GM18867 (cell line): ENCODE data around the gene PTAR1.

Experiments used
- ATAC-seq: cut with Tn5 transposase; IDR thresholded peaks from one replicate; pipeline ENCODE4 v1.9.1; 2021; ENCODE audit warnings: mild to moderate bottlenecking, moderate library complexity; ENCODE audit not compliant: unreplicated experiment

Gene PTAR1

DNA sequence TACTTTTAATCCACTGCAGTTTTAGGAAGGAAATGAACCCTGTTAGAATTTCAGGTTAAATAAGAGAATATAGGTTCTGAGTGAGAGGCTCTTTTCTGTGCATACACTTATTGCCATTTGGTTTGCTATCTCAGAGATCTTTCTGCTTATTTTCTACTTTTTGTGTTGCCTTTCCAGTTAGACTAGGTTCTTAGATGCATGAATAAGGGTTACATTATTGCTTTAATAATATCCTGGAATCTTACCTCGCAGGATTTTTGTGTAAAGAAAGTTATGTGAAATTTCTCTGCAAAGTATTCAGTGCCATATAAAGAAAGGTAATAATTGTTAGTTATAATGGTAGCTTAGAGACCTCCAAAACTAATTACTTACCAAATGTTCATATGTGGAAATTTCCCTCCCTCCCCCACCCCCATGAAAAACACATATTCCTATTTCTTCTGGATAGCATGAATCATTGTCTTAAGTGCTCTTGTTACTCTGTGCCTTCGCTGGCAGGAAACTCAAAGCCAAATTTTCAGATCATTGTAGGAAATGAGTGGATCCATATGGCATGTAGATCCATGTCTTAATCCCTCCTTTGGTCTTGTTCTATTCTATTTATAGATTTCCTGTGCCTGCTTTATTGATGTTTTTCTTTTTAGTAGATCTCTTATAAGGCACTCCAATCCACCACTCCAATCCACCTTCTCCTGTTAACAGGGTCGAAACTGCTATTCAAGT is 84.9 kb downstream of the PTAR1 start:
- no peak for ATAC-seq

DNA sequence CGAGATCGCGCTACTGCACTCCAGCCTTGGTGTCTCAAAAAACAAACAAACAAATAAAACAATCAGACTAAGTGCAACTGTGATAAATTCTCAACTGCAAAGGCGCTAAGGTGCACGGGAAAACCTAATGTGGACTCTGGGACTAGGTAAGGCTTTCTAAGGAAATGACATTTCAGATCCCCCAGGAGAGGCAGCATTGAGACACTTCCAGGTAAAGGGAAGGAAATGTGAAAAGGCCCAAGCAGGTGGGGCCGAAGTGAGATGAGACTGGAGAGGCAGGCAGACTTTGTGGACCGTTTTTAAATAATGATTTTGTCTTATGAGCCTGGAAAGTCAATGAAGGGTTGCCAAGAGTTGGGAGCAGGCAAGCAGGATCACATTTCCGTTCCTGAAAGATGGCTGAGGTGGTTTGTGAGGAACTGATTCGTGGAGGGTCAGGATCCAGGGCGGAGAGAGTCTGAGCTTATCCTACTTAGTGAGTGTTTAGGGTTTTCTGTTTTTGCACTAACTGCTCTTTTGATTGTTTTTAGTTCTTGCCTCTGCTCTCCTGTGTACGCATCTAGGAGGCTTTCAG is 85.6 kb downstream of the PTAR1 start:
- ATAC-seq, result no peak

DNA sequence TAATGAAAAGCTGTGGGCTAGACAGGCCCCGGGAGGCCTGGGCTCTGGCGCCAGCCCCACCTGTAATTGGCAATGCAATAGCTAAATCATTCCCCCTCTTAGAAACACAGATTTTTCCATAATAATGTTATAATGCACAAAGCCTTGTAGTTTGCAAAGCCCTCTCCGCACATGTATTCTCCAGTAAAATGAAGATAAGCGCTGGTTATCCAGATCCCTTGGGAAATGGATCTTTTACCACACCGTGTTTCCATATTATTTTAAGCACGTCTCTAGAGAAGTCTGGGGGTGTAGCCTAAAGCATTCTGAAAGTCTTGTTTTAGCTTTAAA is 86.5 kb downstream of the PTAR1 start:
- ATAC-seq, result no peak

DNA sequence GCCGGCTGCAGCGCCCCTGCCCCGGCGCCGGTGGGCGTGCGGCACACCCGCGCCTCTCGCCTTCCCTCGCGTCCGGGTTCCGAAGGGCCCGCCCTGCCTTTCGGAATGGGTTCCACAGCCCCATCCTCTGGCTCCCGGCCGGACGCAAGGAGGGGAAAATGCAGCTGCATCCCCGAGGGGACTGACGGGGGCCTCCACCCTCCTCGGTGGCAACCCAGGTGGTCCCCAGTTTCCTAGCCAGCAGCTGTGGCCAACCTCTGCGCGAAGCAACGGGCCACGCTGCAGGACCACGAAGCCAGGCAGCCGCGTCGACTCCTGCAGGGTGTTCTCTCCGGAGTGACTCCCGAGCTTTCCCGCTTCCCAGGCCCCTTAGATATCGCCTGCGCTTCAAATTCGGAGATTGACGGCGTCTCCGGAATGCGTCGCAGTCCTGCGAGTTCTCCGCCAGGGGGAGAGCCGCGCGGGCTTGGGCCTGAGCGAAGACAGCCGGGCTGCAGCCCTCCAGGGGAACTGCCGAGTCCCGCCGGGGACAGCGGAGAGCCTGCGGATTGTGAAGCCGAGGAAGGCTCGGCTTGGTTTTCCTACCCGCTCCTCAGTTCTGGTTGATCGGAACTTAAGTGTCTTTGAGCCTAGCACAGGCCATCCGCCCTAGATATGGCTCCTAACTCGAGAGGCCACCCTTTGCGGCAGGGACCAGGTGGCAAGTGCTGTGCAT is 87.1 kb downstream of the PTAR1 start:
- ATAC-seq, result peak; percentile 97

DNA sequence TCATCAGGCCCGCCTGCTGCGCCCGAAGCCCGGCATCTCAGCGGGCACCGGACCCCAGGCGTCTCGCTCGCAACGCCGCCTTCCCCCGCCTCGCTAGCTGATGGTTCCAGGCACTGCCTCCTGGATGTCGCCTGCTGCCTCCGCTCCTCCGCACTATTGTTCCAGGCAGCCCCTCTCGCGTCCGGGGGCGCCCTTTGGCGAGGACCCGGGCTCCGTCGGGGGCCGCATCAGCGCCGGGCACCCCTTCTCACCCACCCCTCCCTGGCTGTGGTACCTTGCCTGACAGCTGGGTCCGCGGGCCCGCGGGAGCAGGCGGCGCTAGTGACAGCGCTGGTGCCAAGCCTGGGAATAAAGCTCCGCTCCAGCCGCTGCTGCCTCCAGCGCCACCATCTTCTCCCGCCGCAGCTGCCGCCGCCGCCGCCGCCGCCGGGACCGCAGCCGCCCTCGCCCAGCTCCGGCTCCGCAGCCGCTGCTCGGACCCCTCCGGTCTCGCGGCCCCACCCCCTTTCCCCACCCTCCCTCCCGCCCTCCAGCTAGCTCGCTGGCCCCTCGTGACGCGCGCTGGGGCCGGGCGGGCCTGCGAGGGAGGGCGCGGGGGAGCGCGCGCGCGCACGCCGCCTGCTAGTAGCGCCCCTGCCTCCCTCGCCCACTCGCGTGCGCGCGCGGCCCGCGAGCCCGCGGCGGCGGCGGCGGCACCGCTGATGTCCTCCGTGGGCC is 87.8 kb downstream of the PTAR1 start, which contains the start of gene APBA1:
APBA1 (minus strand) TSS at position 493 of the 717 bp plus-strand sequence.
- ATAC-seq, result peak; percentile 49

DNA sequence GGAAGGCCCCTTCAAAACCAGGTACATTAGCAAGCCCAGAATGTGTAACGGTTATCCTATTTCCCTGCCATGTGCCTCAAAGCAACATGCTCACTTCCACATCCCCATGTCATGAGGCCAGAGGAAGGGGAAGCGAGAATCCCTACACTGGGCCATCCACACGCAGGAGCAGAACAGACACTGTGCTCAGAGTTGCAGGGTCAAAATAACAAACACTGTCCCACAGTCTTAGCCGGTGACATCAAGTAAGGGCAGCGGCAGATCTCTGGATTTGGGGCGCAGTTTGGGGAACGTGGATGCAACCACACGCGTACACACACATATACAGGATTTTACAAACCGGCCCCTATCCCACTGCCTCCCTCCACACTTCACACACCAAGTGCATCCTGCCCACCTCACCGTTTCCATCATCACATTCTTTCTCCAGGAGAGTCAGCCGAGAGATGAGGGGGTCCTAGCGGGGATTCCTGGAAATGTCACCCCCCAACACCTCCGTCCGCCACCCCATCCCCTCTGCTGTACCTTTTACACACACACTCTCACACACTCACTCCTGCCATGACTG is 88.4 kb downstream of the PTAR1 start:
- no peak for ATAC-seq

DNA sequence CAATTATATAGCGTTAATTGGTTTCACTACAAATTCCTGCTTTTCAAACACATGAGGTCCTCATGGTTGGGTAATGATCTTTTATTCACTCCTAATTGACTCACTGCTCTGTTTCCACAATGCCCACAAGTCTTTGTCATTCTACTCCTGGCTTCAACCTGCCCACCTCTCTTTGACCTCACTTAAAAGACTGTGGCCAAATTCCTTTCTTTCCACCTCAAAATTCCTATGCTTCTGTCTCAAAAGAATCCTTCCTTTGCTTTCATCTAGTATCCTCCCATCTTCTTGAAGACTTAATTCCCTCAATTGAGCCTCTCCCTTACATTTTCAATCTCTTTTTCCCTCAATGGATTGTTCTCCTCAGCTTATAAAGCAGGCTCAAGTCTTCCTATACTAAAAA is 92.5 kb downstream of the PTAR1 start:
- no peak for ATAC-seq

DNA sequence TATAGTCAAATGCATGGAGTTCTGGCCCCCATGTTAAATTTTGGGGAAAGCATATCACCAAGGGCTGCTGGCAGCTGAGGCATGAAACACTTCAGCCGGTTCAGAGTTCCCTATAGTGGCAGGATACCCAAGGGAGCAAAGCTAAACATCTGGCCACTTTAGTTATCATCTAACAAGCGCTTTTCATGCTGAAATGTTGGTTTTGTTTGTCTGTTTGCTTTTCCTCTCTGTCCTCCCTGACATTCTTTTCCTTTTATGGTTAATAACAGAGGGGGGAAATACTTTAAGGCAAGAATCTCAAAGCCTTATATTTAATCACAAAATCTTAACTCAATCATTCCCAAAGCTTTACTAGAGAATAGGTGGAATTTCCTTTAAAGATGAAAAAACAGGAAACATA is 99.5 kb downstream of the PTAR1 start:
- no peak for ATAC-seq
